PC-9 (cell line): ENCODE data around the gene DVL1.

ENCODE experiments used
- CTCF ChIP-seq: fragments of 200-600 bp; sonication (generic); conservative IDR thresholded peaks from 2 replicates; pipeline ENCODE4 v1.6.1; 2017; ENCODE audit warnings: mixed run types, antibody characterized with exemption, mild to moderate bottlenecking, moderate library complexity
- EZH2 ChIP-seq: fragments of 200-600 bp; sonication (generic); IDR thresholded peaks from 2 replicates; pipeline ENCODE4 v1.8.0; 2017; ENCODE audit warnings: antibody characterized with exemption, low read depth

- TF ChIP-seq EZH2: no peak
- TF ChIP-seq CTCF: no peak
These were observed 28.4 kb downstream of the DVL1 start for GRCh38 chr1:1320666-1321448.
